GM19452 (cell line): ENCODE results near the gene GSTT4.
"Not testable (repeated sequence)": the region's sequence is repeated elsewhere in the genome, so short reads cannot be mapped to it uniquely, and the experiment has no call there.

Experiments
- ATAC-seq: cut with Tn5 transposase; IDR thresholded peaks from one replicate; pipeline ENCODE4 v1.9.1; 2021; ENCODE audit not compliant: unreplicated experiment

The GSTT4 gene

DNA sequence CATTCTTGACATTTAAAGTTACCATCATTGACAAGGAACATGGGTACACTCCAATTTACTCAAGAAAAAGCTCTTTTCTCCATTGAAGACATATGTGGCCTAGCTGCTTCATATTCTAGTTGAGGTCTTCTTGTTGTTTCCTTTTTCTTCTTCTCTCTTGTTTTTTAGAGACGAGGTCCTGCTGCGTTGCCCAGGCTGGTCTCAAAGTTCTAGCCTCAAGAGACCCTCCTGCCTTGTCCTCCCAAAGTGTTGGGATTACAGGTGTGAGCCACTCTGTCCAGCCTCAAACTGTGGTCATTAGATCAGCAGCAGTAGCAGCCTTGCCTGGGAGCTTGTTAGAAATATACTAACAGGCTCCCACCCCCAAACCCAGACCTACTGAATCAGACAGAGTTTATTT, 12.2 kb downstream of the GSTT4 start:
- ATAC-seq, result not testable (repeated sequence)

GRCh38 chr22:23989583-23990244, 15.5 kb downstream of the GSTT4 start:
- ATAC-seq, result not testable (repeated sequence)

- ATAC-seq, result not testable (repeated sequence)
Observed at GRCh38 chr22:23986538-23987178, 18.6 kb downstream of the GSTT4 start.

- ATAC-seq, result not testable (repeated sequence)
Observed at GRCh38 chr22:23986089-23986488, 19.2 kb downstream of the GSTT4 start.

GRCh38 chr22:23984430-23984829, 20.8 kb downstream of the GSTT4 start:
- no peak for ATAC-seq

DNA sequence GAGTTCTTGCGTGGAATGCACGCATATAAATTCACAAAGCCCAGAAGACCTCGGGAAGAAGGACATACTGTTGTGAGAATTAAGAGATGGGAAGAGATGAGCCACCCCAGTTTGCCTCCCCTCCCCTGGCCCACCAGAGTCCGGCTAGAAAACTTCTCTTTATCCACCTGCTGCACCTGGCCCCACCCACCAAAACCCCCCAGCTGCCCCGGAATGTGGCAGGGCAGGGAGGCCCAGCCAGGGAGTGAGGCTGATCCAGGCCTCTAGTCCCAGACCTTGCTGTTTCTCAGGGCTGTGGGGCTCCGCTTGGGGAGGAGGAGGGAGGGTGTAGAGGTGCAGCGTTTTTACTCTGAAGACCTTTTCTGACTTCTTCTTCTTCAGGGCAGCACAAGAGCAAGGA, 24.7 kb downstream of the GSTT4 start:
- not testable (repeated sequence) for ATAC-seq

DNA sequence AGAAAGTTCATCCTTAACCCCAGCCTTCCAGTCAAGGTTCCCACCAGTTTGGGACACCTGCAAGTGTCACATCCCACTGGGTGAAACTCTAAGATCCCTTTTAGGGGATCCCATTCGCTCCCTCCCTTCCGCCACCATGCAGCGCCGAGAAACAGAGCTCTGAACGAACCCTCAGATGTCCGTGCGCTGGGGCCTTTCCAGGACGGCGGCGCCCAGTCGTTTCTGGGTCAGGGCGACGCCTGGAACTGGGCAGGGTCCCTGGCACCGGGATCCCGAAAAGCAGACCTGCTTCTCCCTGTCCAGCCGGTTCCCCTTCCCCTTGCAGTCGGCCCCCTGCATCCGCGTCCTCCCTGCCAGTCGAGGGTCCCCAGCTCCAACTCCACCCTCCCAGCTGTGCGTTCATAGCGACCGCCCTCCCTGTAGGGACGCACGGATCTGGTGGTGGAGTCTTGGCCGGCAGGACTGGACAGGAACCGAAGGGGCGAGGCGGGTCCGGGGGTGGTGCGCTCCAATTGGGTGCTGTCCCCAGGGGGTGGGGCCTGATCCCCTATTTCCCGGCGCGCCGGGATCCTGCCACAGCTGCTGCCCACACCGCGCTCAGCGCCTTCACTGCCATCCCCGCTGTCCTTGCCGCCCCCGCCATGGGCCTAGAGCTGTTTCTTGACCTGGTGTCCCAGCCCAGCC, 25.6 kb downstream of the GSTT4 start, which contains the start of gene GSTT2:
TSS of gene GSTT2 (plus strand) at position 578 of the 684 bp plus-strand sequence.
- not testable (repeated sequence) for ATAC-seq

DNA sequence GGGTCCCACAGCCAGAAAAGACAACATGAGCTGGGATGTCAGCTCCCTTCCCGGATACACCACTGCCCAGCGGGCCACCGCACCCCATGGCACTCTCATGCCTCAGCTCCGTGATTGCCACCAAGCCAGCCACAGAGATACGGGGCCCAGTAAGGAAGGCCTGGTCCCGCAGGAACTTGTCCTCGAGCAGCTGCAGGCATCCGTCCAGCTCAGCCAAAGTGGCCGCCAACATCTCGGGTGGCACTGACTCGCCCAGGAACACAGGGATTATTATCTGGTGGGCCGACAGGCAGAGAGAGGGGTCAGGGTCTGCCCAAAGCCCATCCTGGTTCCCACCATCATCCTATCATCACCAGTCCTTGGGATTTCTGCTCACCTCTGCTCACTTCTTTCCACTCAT, 27.9 kb downstream of the GSTT4 start:
- ATAC-seq, result not testable (repeated sequence)

- ATAC-seq, result not testable (repeated sequence)
Observed at GRCh38 chr22:23974836-23975352, 30.4 kb downstream of the GSTT4 start.

DNA sequence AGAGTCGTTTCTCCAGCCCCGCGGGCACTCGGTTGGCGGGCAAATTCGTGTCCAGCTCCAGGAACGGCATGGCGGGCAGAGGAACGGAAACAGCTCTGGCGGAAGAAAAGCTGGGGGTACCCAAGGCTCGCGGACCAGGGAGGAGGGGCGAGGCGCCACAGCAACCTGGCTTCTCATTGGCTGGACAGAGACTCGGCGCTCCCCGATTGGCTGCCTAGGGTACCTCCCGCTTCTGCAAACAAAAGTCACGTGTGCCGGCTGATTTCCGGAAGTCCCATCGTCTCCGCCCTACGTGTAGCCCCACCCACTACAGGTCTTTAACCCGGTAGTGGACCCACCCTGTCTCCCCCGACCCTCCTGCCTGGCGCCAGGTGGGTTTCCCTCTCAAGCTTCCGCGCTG, 30.9 kb downstream of the GSTT4 start, which contains the start of gene DDT:
TSS of gene DDT (minus strand) at position 97 of the 400 bp plus-strand sequence. CDS start at position 70, 27 bp downstream.
- peak; percentile 90 for ATAC-seq

- not testable (repeated sequence) for ATAC-seq
Observed at GRCh38 chr22:23971927-23972326, 33.3 kb downstream of the GSTT4 start.

GRCh38 chr22:23970816-23971486, 34.3 kb downstream of the GSTT4 start:
- ATAC-seq, result no peak

DNA sequence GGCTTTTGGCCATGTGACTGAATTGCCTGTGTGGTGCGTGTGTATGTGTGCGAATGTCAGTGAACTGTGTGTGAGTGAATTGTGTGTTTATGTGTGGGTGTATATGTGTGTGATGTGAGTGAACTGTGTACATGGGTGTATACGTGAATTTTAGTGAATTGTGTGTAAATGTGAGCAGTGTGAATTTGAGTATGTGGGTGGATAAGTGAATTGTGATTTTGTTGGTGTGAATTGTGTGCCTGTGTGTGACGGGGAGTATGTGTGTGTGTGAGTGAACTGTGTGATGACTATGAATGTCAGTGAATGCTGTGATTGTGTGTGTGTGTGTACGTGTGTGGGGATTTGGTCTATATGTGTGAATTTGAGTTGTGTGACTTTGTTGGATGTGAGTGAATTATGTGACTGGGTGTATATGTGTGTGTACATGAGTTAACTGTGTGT, 35.0 kb downstream of the GSTT4 start:
- ATAC-seq, result no peak

- no peak for ATAC-seq
Observed at GRCh38 chr22:23969071-23969470, 36.2 kb downstream of the GSTT4 start.

- peak; percentile 92 for ATAC-seq
Observed at GRCh38 chr22:23966568-23966967, 38.7 kb downstream of the GSTT4 start, which contains the start of gene DDTL. Gene DDTL (plus strand): TSS chr22:23966888. CDS start chr22:23966915, 27 bp downstream.

DNA sequence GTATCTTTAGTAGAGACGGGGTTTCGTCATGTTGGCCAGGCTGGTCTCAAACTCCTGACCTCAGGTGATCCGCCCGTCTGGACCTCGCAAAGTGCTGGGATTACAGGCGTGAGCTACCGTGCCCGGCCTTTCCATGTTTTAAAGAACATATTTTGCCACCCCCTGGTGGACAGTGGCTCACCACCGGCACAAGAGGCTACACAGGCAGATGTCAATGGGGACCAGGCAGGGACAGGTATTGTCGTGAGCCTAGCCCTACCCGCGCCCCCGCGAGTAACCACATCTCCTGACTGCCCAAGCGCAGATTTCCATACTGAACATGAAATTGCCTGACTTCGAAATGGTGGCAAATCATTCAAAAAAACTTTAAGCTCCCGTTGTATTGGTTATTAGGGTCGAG, 39.2 kb downstream of the GSTT4 start:
- ATAC-seq, result peak; percentile 34

DNA sequence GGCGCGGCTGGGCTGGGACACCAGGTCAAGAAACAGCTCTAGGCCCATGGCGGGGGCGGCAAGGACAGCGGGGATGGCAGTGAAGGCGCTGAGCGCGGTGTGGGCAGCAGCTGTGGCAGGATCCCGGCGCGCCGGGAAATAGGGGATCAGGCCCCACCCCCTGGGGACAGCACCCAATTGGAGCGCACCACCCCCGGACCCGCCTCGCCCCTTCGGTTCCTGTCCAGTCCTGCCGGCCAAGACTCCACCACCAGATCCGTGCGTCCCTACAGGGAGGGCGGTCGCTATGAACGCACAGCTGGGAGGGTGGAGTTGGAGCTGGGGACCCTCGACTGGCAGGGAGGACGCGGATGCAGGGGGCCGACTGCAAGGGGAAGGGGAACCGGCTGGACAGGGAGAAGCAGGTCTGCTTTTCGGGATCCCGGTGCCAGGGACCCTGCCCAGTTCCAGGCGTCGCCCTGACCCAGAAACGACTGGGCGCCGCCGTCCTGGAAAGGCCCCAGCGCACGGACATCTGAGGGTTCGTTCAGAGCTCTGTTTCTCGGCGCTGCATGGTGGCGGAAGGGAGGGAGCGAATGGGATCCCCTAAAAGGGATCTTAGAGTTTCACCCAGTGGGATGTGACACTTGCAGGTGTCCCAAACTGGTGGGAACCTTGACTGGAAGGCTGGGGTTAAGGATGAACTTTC, 44.0 kb downstream of the GSTT4 start, which contains the start of gene GSTT2B:
TSS of gene GSTT2B (minus strand) at position 112 of the 688 bp plus-strand sequence. CDS start at position 48, 64 bp downstream.
- not testable (repeated sequence) for ATAC-seq

GRCh38 chr22:23956301-23956900, 48.9 kb downstream of the GSTT4 start:
- ATAC-seq, result not testable (repeated sequence)

- not testable (repeated sequence) for ATAC-seq
Observed at GRCh38 chr22:23955886-23956285, 49.4 kb downstream of the GSTT4 start.

DNA sequence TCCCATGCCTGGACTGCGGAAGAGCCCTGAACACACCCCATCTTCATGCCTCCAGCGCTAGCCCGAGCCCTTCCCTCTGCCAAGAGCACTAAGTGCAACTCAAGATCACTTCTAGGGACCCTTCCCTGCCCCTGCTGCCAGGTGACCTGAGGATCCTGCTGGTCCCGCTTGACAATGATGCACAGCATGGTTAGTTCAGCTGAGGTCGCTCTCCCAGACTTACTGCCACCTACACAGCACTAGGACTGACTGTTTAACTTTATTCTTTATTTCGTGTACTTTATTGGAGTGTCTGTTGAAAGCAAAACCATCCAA, 50.3 kb downstream of the GSTT4 start:
- ATAC-seq, result not testable (repeated sequence)
